A549 (cell line): ENCODE data around the gene UMODL1.

Source experiments
- CEBPB ChIP-seq, 2 experiments: fragments of >200 bp in 1 of 2; sonication (Bioruptor Twin) in 1 of 2; formaldehyde crosslinking in 1 of 2; IDR thresholded peaks; 2 replicates each; pipeline ENCODE4 v1.6.1; 2012 to 2016
- EP300 ChIP-seq, 2 experiments: fragments of >200 bp; sonication (Bioruptor Twin); formaldehyde crosslinking; IDR thresholded peaks; 2 replicates in 1 of 2; 3 replicates in 1 of 2; pipeline ENCODE4 v1.6.1; 2016 to 2017
- HDAC2 ChIP-seq: fragments of 200-600 bp; sonication (generic); IDR thresholded peaks from 2 replicates; pipeline ENCODE4 v1.6.1; 2016
- HOXA7 ChIP-seq: fragments of 250-450 bp; sonication (Bioruptor Pico); IDR thresholded peaks from 2 replicates; pipeline ENCODE4 v1.5.0; 2020; ENCODE audit warnings: mild to moderate bottlenecking, moderate library complexity
- POLR2A ChIP-seq: IDR thresholded peaks from 2 replicates; pipeline ENCODE4 v1.6.1; 2012; ENCODE audit warnings: mild to moderate bottlenecking, low read length
- RAD21 ChIP-seq, 2 experiments: fragments of >200 bp in 1 of 2; sonication (Bioruptor Twin) in 1 of 2; formaldehyde crosslinking in 1 of 2; IDR thresholded peaks in 1 of 2; conservative IDR thresholded peaks in 1 of 2; 2 replicates in 1 of 2; 3 replicates in 1 of 2; pipeline ENCODE4 v1.6.1; 2012 to 2018; ENCODE audit warnings: inconsistent platforms in 1 of 2
- RFX5 ChIP-seq: fragments of 450-650 bp; IDR thresholded peaks from 2 replicates; pipeline ENCODE4 v1.7.1; 2014; ENCODE audit warnings: antibody characterized with exemption, mild to moderate bottlenecking, moderate library complexity
- SMC3 ChIP-seq: fragments of >200 bp; sonication (Bioruptor Twin); formaldehyde crosslinking; IDR thresholded peaks from 3 replicates; pipeline ENCODE4 v1.6.1; 2018; ENCODE audit warnings: inconsistent platforms
- TP53 ChIP-seq: fragments of 250-450 bp; sonication (Bioruptor Pico); IDR thresholded peaks from 2 replicates; pipeline ENCODE4 v1.5.0; 2021; ENCODE audit warnings: mild to moderate bottlenecking, moderate library complexity
- ZSCAN20 ChIP-seq: fragments of 250-450 bp; sonication (Bioruptor Pico); IDR thresholded peaks from 2 replicates; pipeline ENCODE4 v1.8.0; 2022; ENCODE audit warnings: mild to moderate bottlenecking, moderate library complexity
- TF ChIP-seq, protein P1 (sequence below): fragments of >200 bp; sonication (Bioruptor Twin); formaldehyde crosslinking; IDR thresholded peaks from 3 replicates; pipeline ENCODE4 v1.5.1; 2016
- TF ChIP-seq, protein P2 (sequence below): IDR thresholded peaks from 2 replicates; pipeline ENCODE4 v1.6.1; 2012
- TF ChIP-seq, protein P3 (sequence below): fragments of 200-600 bp; sonication (generic); IDR thresholded peaks from 2 replicates; pipeline ENCODE4 v1.6.1; 2016; ENCODE audit warnings: antibody characterized with exemption, mild to moderate bottlenecking, moderate library complexity
- TF ChIP-seq, protein P4 (sequence below): fragments of 150-350 bp; IDR thresholded peaks from 2 replicates; pipeline ENCODE4 v1.6.1; 2014; ENCODE audit warnings: low read depth, mild to moderate bottlenecking, low read length

DNA sequence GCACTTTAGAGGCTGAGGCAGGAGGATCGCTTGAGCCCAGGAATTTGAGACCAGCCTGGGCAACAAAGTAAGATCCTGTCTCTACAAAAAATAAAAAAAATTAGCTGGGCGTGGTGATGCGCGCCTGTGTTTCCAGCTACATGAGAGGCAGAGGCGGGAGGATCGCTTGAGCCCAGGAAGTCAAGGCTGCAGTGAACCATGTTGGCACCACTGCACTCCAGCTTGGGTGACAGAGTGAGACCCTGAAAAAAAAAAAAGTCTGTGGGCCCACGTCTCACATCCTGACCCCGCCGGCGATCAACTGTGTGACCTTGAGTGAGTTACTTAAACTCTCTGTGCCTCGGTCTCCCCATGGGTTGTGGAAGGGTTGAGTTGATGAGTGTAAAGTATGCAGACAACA lies 48.2 kb upstream of the UMODL1 start:
- TF ChIP-seq POLR2A: no peak
- TF ChIP-seq, protein P1, sequence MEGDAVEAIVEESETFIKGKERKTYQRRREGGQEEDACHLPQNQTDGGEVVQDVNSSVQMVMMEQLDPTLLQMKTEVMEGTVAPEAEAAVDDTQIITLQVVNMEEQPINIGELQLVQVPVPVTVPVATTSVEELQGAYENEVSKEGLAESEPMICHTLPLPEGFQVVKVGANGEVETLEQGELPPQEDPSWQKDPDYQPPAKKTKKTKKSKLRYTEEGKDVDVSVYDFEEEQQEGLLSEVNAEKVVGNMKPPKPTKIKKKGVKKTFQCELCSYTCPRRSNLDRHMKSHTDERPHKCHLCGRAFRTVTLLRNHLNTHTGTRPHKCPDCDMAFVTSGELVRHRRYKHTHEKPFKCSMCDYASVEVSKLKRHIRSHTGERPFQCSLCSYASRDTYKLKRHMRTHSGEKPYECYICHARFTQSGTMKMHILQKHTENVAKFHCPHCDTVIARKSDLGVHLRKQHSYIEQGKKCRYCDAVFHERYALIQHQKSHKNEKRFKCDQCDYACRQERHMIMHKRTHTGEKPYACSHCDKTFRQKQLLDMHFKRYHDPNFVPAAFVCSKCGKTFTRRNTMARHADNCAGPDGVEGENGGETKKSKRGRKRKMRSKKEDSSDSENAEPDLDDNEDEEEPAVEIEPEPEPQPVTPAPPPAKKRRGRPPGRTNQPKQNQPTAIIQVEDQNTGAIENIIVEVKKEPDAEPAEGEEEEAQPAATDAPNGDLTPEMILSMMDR: no peak
- TF ChIP-seq, protein P2, sequence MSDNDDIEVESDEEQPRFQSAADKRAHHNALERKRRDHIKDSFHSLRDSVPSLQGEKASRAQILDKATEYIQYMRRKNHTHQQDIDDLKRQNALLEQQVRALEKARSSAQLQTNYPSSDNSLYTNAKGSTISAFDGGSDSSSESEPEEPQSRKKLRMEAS: no peak
- no peak for TF ChIP-seq EP300 (IDR thresholded peaks at IDR 0.05)
- no peak for TF ChIP-seq SMC3
- no peak for TF ChIP-seq RFX5
- TF ChIP-seq RAD21 (conservative IDR thresholded peaks at IDR 0.05 in 1 of 2, IDR thresholded peaks at IDR 0.05 in 1 of 2): no peak
- TF ChIP-seq, protein P3, sequence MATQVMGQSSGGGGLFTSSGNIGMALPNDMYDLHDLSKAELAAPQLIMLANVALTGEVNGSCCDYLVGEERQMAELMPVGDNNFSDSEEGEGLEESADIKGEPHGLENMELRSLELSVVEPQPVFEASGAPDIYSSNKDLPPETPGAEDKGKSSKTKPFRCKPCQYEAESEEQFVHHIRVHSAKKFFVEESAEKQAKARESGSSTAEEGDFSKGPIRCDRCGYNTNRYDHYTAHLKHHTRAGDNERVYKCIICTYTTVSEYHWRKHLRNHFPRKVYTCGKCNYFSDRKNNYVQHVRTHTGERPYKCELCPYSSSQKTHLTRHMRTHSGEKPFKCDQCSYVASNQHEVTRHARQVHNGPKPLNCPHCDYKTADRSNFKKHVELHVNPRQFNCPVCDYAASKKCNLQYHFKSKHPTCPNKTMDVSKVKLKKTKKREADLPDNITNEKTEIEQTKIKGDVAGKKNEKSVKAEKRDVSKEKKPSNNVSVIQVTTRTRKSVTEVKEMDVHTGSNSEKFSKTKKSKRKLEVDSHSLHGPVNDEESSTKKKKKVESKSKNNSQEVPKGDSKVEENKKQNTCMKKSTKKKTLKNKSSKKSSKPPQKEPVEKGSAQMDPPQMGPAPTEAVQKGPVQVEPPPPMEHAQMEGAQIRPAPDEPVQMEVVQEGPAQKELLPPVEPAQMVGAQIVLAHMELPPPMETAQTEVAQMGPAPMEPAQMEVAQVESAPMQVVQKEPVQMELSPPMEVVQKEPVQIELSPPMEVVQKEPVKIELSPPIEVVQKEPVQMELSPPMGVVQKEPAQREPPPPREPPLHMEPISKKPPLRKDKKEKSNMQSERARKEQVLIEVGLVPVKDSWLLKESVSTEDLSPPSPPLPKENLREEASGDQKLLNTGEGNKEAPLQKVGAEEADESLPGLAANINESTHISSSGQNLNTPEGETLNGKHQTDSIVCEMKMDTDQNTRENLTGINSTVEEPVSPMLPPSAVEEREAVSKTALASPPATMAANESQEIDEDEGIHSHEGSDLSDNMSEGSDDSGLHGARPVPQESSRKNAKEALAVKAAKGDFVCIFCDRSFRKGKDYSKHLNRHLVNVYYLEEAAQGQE: no peak
- no peak for TF ChIP-seq HOXA7 (CRISPR knock-in tag)
- TF ChIP-seq HDAC2: no peak
- TF ChIP-seq TP53 (CRISPR knock-in tag): no peak
- TF ChIP-seq ZSCAN20 (CRISPR knock-in tag): no peak
- TF ChIP-seq, protein P4, sequence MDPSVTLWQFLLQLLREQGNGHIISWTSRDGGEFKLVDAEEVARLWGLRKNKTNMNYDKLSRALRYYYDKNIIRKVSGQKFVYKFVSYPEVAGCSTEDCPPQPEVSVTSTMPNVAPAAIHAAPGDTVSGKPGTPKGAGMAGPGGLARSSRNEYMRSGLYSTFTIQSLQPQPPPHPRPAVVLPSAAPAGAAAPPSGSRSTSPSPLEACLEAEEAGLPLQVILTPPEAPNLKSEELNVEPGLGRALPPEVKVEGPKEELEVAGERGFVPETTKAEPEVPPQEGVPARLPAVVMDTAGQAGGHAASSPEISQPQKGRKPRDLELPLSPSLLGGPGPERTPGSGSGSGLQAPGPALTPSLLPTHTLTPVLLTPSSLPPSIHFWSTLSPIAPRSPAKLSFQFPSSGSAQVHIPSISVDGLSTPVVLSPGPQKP: no peak
- TF ChIP-seq CEBPB (IDR thresholded peaks at IDR 0.05): no peak
